ENCODE measurements around the gene ACY1. TPM values are rescaled to one million over a fixed set of nuclear protein-coding genes. Genes with fewer than 3 reads are reported as not detected.

The ACY1 gene
- total and polyA plus RNA-seq, 2 of the 13 experiments (the other 11 are each of a cell fraction or from before 2014, with no cell fraction given) = 113 to 162 TPM

GRCh38 chr3:52031896-52032295, 48.6 kb downstream of the ACY1 start:
- intact Hi-C loops (cut with micrococcal nuclease; ENCODE audit: unreplicated experiment) (no loop called here), in situ Hi-C loops (cut with HindIII; ENCODE audit: extremely low pct_ligation_motif_present, low pct_unique_long_range_greater_than_20kb) (no loop called here)
- no peak for DNase-seq (ENCODE audit: low spot score)
- WGBS (ENCODE audit: low lambda C conversion rate) = 87% methylated on average over 6 of the region's 10 CpGs
- POLR2A ChIA-PET = interaction anchor here (1.8 kb wide), 1 partner anchor 36 kb away, joined by 7 read pairs; the partner anchor contains the start of gene RPL29
- BruUV-seq (replicated peaks) = no TSS peak
- no peak for FAIRE-seq
- no peaks in the 10 kb centered on the region for H4K20me1 ChIP-seq (ENCODE audit: insufficient read depth, low read length)
- H2AFZ ChIP-seq (ENCODE audit: low read length) = no peak overlapping the region
- no peak overlapping the region for H3K9ac ChIP-seq (ENCODE audit: insufficient read depth, low read depth, low read length)
- 0 out of 5 replicates have a peak, but pooled peaks cover 0 to 1% of the 10 kb centered on the region in 2 experiments for H3K27me3 ChIP-seq (ENCODE audit: control insufficient read depth in 1 of 2, insufficient read depth in 2 of 2, low read length in 2 of 2)
- no peak overlapping the region for H3K4me3 ChIP-seq (replicated peaks in 1 of 3; ENCODE audit: insufficient read depth in 1 of 3, low read depth in 2 of 3, low read length in 3 of 3)
- TF ChIP-seq SOX6 (IDR thresholded peaks at IDR 0.05) (no peak), SOX6 (CRISPR knock-in tag; IDR thresholded peaks at IDR 0.05) (no peak), ZNF143 (CRISPR knock-in tag; IDR thresholded peaks at IDR 0.05) (no peak), CBFB (CRISPR knock-in tag; IDR thresholded peaks at IDR 0.05) (no peak), AKNA (CRISPR knock-in tag; IDR thresholded peaks at IDR 0.05; ENCODE audit: borderline replicate concordance) (no peak), TRAFD1 (CRISPR knock-in tag; IDR thresholded peaks at IDR 0.05; ENCODE audit: borderline replicate concordance) (no peak), SAFB2 (CRISPR knock-in tag; IDR thresholded peaks at IDR 0.05; ENCODE audit: borderline replicate concordance, low read depth) (no peak), MED1 (CRISPR knock-in tag; IDR thresholded peaks at IDR 0.05) (no peak), KMT2A (CRISPR knock-in tag; IDR thresholded peaks at IDR 0.05) (no peak), PHF8 (CRISPR knock-in tag; IDR thresholded peaks at IDR 0.05) (no peak), ZNF441 (CRISPR knock-in tag; IDR thresholded peaks at IDR 0.05; ENCODE audit: borderline replicate concordance) (no peak)
- H3K36me3 ChIP-seq (replicated peaks in 1 of 2; ENCODE audit: control insufficient read depth in 1 of 2, insufficient read depth in 2 of 2, low read length in 2 of 2) = no peaks in the 10 kb centered on the region
- CTCF ChIA-PET (ENCODE audit: low intra/inter-chr PET ratio, low total read pairs) = no interaction called here
- no peak for ATAC-seq
- H3K79me2 ChIP-seq (ENCODE audit: insufficient read depth, low read length) = no peaks in the 10 kb centered on the region
- H3K4me2 ChIP-seq (ENCODE audit: low read depth, low read length) = no peak overlapping the region
- H3K9me3 ChIP-seq (ENCODE audit: low read length) = no peaks in the 10 kb centered on the region
- no peak overlapping the region for H3K27ac ChIP-seq (ENCODE audit: extremely low read length, insufficient read depth, low read length)
- H3K4me1 ChIP-seq (ENCODE audit: insufficient read depth, low read length) = peaks cover 78% of the 10 kb centered on the region

All from HepG2 (cell line).